ENCODE results near the gene NRXN3. TPM values are rescaled to one million over a fixed set of nuclear protein-coding genes. Genes with fewer than 3 reads are reported as not detected.

NRXN3 gene
- total RNA-seq, 2 experiments from 2014 or later = not detected

DNA sequence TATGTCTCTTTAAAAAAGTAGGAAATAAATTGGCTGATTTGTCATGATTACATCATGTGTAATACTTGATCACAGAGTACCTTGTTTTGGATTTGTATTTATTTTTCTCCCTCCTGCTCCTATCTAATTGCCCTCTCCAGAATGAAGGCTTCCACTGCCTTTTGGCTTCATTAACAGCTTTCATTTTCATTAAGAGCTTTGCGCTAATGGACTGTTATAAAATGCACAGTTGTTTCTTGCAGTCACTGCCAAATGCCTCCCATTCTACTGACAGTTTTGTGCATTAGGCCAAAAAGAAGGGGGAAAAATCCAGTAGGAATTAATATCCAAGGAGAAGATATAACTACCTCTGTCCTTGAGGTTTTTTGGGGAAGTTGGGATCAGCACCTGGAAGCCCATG is 159.2 kb downstream of the NRXN3 start:
- H3K9me2 ChIP-seq (ENCODE audit: insufficient read depth, low read length) = no peaks in the 10 kb centered on the region
- no peak overlapping the region for H2AFZ ChIP-seq (ENCODE audit: low read length)
- no peaks in the 10 kb centered on the region for H3K9me3 ChIP-seq (ENCODE audit: low read length)
- BruUV-seq (replicated peaks) = no TSS peak
- H3K27ac ChIP-seq (ENCODE audit: low read depth, low read length, poor library complexity, severe bottlenecking) = no peak overlapping the region
- no peaks in the 10 kb centered on the region for H4K20me1 ChIP-seq (ENCODE audit: insufficient read depth, low read length)
- ChIA-PET CTCF (ENCODE audit: unreplicated experiment) (no interaction called here), POLR2A (no interaction called here)
- no peak overlapping the region for H3K4me2 ChIP-seq (ENCODE audit: low read length)
- H3K4me1 ChIP-seq (ENCODE audit: insufficient read depth, low read length, poor library complexity, severe bottlenecking) = no peaks in the 10 kb centered on the region
- no peak for TF ChIP-seq CTCF (conservative IDR thresholded peaks at IDR 0.05; ENCODE audit: low read length)
- TF ChIP-seq EZH2phosphoT487 (IDR thresholded peaks at IDR 0.05; ENCODE audit: borderline replicate concordance, low read depth, low read length) = no peak
- no peak for DNase-seq (ENCODE audit: low spot score)
- no peaks in the 10 kb centered on the region for H3K79me2 ChIP-seq (ENCODE audit: insufficient read depth, low read depth, low read length)
- intact Hi-C loops (cut with micrococcal nuclease; ENCODE audit: unreplicated experiment) = no loop called here
- no peaks in the 10 kb centered on the region for H3K36me3 ChIP-seq (ENCODE audit: insufficient read depth, low read length)
- no peak overlapping the region for H3K4me3 ChIP-seq (ENCODE audit: low read depth, low read length, poor library complexity, severe bottlenecking)

DNA sequence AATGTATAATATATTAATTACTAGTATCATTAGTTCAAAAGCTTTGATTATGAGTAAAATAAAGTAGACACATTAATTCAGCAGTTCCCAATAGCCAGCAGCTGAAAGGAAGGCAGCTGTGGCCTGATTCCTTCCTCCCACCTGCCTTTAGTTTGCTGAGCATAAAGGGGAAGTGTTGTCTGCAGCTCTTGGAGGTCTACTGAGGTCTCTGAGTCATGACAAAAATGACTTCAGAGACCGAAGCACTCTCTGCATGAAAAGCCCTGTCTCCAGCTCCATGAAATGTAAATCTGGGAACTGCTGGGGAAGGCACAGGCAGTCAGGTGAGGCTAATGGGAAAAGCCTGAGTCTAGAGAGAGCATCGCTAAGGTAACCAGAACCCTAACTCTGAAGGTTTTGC is 165.4 kb downstream of the NRXN3 start:
- Histone ChIP-seq H3K36me3 (ENCODE audit: insufficient read depth, low read length) (no peaks in the 10 kb centered on the region), H4K20me1 (ENCODE audit: insufficient read depth, low read length) (no peaks in the 10 kb centered on the region), H3K4me2 (ENCODE audit: low read length) (no peak overlapping the region), H3K4me1 (ENCODE audit: insufficient read depth, low read length, poor library complexity, severe bottlenecking) (no peaks in the 10 kb centered on the region), H3K9me2 (ENCODE audit: insufficient read depth, low read length) (no peaks in the 10 kb centered on the region), H3K79me2 (ENCODE audit: insufficient read depth, low read depth, low read length) (no peaks in the 10 kb centered on the region), H3K9me3 (ENCODE audit: low read length) (no peaks in the 10 kb centered on the region), H2AFZ (ENCODE audit: low read length) (no peak overlapping the region), H3K27ac (ENCODE audit: low read depth, low read length, poor library complexity, severe bottlenecking) (no peak overlapping the region), H3K4me3 (ENCODE audit: low read depth, low read length, poor library complexity, severe bottlenecking) (no peak overlapping the region)
- intact Hi-C loops (cut with micrococcal nuclease; ENCODE audit: unreplicated experiment) = no loop called here
- TF ChIP-seq CTCF (conservative IDR thresholded peaks at IDR 0.05; ENCODE audit: low read length) = no peak
- TF ChIP-seq EZH2phosphoT487 (IDR thresholded peaks at IDR 0.05; ENCODE audit: borderline replicate concordance, low read depth, low read length) = no peak
- DNase-seq (ENCODE audit: low spot score) = no peak
- ChIA-PET POLR2A (no interaction called here), CTCF (ENCODE audit: unreplicated experiment) (no interaction called here)
- BruUV-seq (replicated peaks) = no TSS peak

DNA sequence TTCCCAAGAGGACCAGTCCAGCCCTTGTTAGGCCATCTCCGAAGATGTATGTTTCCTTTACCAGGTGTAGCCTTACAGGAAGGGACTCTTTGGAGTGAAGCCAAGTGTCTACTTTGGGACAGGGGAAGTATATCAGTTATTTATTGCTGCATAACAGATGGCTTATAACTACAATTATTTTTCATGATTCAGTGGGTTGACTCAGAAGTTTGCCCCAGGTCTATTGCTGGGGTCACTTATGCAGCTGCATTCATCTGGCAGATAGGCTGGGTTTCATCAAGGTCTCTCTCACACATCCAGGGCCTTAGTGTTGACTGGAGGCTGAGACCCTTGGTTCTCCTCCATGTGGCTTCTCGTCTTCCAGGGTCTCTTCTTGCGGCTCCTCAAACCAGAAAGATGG is 170.1 kb downstream of the NRXN3 start:
- no peak overlapping the region for H3K4me2 ChIP-seq (ENCODE audit: low read length)
- no TSS peak for BruUV-seq (replicated peaks)
- DNase-seq (ENCODE audit: low spot score) = no peak
- H4K20me1 ChIP-seq (ENCODE audit: insufficient read depth, low read length) = no peaks in the 10 kb centered on the region
- no peaks in the 10 kb centered on the region for H3K4me1 ChIP-seq (ENCODE audit: insufficient read depth, low read length, poor library complexity, severe bottlenecking)
- H2AFZ ChIP-seq (ENCODE audit: low read length) = no peak overlapping the region
- no peak overlapping the region for H3K27ac ChIP-seq (ENCODE audit: low read depth, low read length, poor library complexity, severe bottlenecking)
- no peaks in the 10 kb centered on the region for H3K9me2 ChIP-seq (ENCODE audit: insufficient read depth, low read length)
- TF ChIP-seq CTCF (conservative IDR thresholded peaks at IDR 0.05; ENCODE audit: low read length) = no peak
- TF ChIP-seq EZH2phosphoT487 (IDR thresholded peaks at IDR 0.05; ENCODE audit: borderline replicate concordance, low read depth, low read length) = no peak
- no peaks in the 10 kb centered on the region for H3K79me2 ChIP-seq (ENCODE audit: insufficient read depth, low read depth, low read length)
- intact Hi-C loops (cut with micrococcal nuclease; ENCODE audit: unreplicated experiment) = no loop called here
- ChIA-PET POLR2A (no interaction called here), CTCF (ENCODE audit: unreplicated experiment) (no interaction called here)
- H3K36me3 ChIP-seq (ENCODE audit: insufficient read depth, low read length) = no peaks in the 10 kb centered on the region
- no peaks in the 10 kb centered on the region for H3K9me3 ChIP-seq (ENCODE audit: low read length)
- H3K4me3 ChIP-seq (ENCODE audit: low read depth, low read length, poor library complexity, severe bottlenecking) = no peak overlapping the region
